ENCODE measurements around the gene FLOT2.
"Not testable (repeated sequence)": the region's sequence is repeated elsewhere in the genome, so short reads cannot be mapped to it uniquely, and the experiment has no call there.

FLOT2 gene

GRCh38 chr17:28916302-28916934 is 18.9 kb upstream of the FLOT2 start:
- no peak for DNase-seq (ENCODE audit: low read depth)

- no peak for DNase-seq (ENCODE audit: low read depth)
Measured at GRCh38 chr17:28912938-28913333, 15.4 kb upstream of the FLOT2 start.

- DNase-seq (ENCODE audit: low read depth), result no peak
Measured at GRCh38 chr17:28912281-28912937, 14.9 kb upstream of the FLOT2 start.

GRCh38 chr17:28911411-28912045 is 14.0 kb upstream of the FLOT2 start:
- DNase-seq (ENCODE audit: low read depth), result no peak

- DNase-seq (ENCODE audit: low read depth), result no peak
Measured at GRCh38 chr17:28910534-28910933, 13.0 kb upstream of the FLOT2 start.

- no peak for DNase-seq (ENCODE audit: low read depth)
Measured at GRCh38 chr17:28908640-28909167, 11.2 kb upstream of the FLOT2 start.

- no peak for DNase-seq (ENCODE audit: low read depth)
Measured at GRCh38 chr17:28907709-28908475, 10.4 kb upstream of the FLOT2 start.

- DNase-seq (ENCODE audit: low read depth), result no peak
Measured at GRCh38 chr17:28906706-28907438, 9.3 kb upstream of the FLOT2 start.

- DNase-seq (ENCODE audit: low read depth), result no peak
Measured at GRCh38 chr17:28906276-28906675, 8.7 kb upstream of the FLOT2 start.

- no peak for DNase-seq (ENCODE audit: low read depth)
Measured at GRCh38 chr17:28904800-28905199, 7.3 kb upstream of the FLOT2 start.

GRCh38 chr17:28903546-28903841 is 6.0 kb upstream of the FLOT2 start:
- not testable (repeated sequence) for DNase-seq (ENCODE audit: low read depth)

GRCh38 chr17:28902819-28903545 is 5.4 kb upstream of the FLOT2 start, which contains the start of gene DHRS13:
TSS of gene DHRS13 (minus strand) at chr17:28903079. CDS start at chr17:28902944, 135 bp downstream.
- peak; percentile 86 for DNase-seq (ENCODE audit: low read depth)

GRCh38 chr17:28901866-28902818 is 4.6 kb upstream of the FLOT2 start:
- peak; percentile 32 for DNase-seq (ENCODE audit: low read depth)

- DNase-seq (ENCODE audit: low read depth), result no peak
Measured at GRCh38 chr17:28900986-28901726, 3.6 kb upstream of the FLOT2 start.

- DNase-seq (ENCODE audit: low read depth), result no peak
Measured at GRCh38 chr17:28899212-28899815, 1.8 kb upstream of the FLOT2 start.

GRCh38 chr17:28898527-28898955 is 1.0 kb upstream of the FLOT2 start:
- DNase-seq (ENCODE audit: low read depth), result no peak

GRCh38 chr17:28897769-28898526 is 415 bp upstream of the FLOT2 start:
- no peak for DNase-seq (ENCODE audit: low read depth)

- DNase-seq (ENCODE audit: low read depth), result no peak
Measured at GRCh38 chr17:28896491-28896883, 1.0 kb downstream of the FLOT2 start.
